Loucy (cell line): ENCODE data around the gene GFER.

Experiments
- H2AFZ ChIP-seq: fragments of 200-600 bp; sonication (generic); 2 replicates; pipeline ENCODE4 v1.6.0; 2016; ENCODE audit warnings: antibody characterized with exemption, mild to moderate bottlenecking, low read length, moderate library complexity
- H3F3A ChIP-seq: fragments of 200-600 bp; 2 replicates; pipeline ENCODE4 v1.6.0; 2016; ENCODE audit warnings: antibody characterized with exemption, low read depth, mild to moderate bottlenecking
- H3K27me3 ChIP-seq: fragments of 200-600 bp; sonication (generic); 2 replicates; pipeline ENCODE4 v1.6.1; 2014; ENCODE audit warnings: low read length, mild to moderate bottlenecking; ENCODE audit not compliant: insufficient read depth, poor library complexity, severe bottlenecking
- H3K36me3 ChIP-seq: fragments of 200-600 bp; sonication (generic); 2 replicates; pipeline ENCODE4 v1.6.1; 2016; ENCODE audit warnings: low read length; ENCODE audit not compliant: insufficient read depth
- H3K4me1 ChIP-seq: fragments of 200-600 bp; sonication (generic); 2 replicates; pipeline ENCODE4 v1.5.1; 2014; ENCODE audit warnings: low read length, mild to moderate bottlenecking; ENCODE audit not compliant: insufficient read depth, poor library complexity, severe bottlenecking
- H3K4me2 ChIP-seq: fragments of 200-600 bp; sonication (generic); 2 replicates; pipeline ENCODE4 v1.6.0; 2014; ENCODE audit warnings: antibody characterized with exemption, low read length, low read depth, mild to moderate bottlenecking; ENCODE audit not compliant: poor library complexity, severe bottlenecking
- H3K4me3 ChIP-seq: fragments of 200-600 bp; sonication (generic); 2 replicates; pipeline ENCODE4 v1.5.1; 2014; ENCODE audit warnings: low read length, mild to moderate bottlenecking, mixed read lengths; ENCODE audit not compliant: poor library complexity, severe bottlenecking
- H3K79me2 ChIP-seq: fragments of 200-600 bp; sonication (generic); 2 replicates; pipeline ENCODE4 v1.6.1; 2014; ENCODE audit warnings: low read length; ENCODE audit not compliant: insufficient read depth
- H3K9ac ChIP-seq: fragments of 200-600 bp; sonication (generic); 2 replicates; pipeline ENCODE4 v1.6.0; 2014; ENCODE audit warnings: mild to moderate bottlenecking, low read depth, low read length, moderate library complexity; ENCODE audit not compliant: poor library complexity, severe bottlenecking
- H3K9me2 ChIP-seq: fragments of 200-600 bp; sonication (generic); replicated peaks from 2 replicates; pipeline ENCODE4 v1.6.1; 2016; ENCODE audit warnings: low read depth, low read length, mixed read lengths
- H3K9me3 ChIP-seq: fragments of 200-600 bp; sonication (generic); 2 replicates; pipeline ENCODE4 v1.6.1; 2014; ENCODE audit warnings: mild to moderate bottlenecking, antibody characterized with exemption, low read length, low read depth; ENCODE audit not compliant: insufficient read depth
- H4K20me1 ChIP-seq: fragments of 200-600 bp; sonication (generic); 2 replicates; pipeline ENCODE4 v1.6.0; 2014; ENCODE audit warnings: antibody characterized with exemption, low read length, mild to moderate bottlenecking; ENCODE audit not compliant: insufficient read depth, poor library complexity, severe bottlenecking
- EZH2phosphoT487 ChIP-seq: fragments of 200-600 bp; IDR thresholded peaks from 2 replicates; pipeline ENCODE4 v1.6.1; 2018; ENCODE audit warnings: antibody characterized with exemption, mild to moderate bottlenecking, moderate library complexity, borderline replicate concordance
- TF ChIP-seq, protein P1 (sequence below): fragments of 200-600 bp; sonication (generic); conservative IDR thresholded peaks from 2 replicates; pipeline ENCODE4 v1.5.1; 2014; ENCODE audit warnings: mild to moderate bottlenecking, antibody characterized with exemption, low read length

The GFER gene

DNA sequence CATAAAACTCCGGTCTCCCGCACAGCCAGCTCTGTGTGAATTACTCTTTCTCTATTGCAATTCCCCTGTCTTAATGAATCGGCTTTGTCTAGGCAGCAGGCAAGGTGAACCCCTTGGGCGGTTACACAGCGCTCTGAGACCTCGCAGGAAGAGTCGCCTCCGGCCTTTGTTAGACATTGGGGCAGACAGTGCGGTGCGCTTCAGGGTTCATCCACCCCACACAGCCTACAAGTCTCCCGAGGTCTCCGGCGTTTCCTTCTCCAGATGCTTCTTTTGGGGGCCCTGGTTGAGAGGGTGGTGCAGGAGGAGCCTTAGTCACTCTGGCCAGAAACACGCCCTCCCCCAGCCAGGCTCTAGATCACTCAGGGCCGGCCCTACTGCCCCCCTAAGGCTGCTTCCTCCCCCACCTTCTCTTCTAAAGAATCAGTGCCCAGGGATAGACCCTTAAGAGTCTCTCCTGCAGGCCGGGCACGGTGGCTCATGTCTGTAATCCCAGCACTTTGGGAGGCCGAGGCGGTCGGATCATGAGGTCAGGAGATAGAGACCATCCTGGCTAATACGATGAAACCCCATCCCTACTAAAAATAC, 39.3 kb upstream of the GFER start:
- Histone ChIP-seq H3K4me3 (no peak overlapping the region), H3F3A (no peaks in the 10 kb centered on the region), H3K9ac (no peak overlapping the region), H3K4me1 (peaks cover 5% of the 10 kb centered on the region), H3K79me2 (peaks cover 11% of the 10 kb centered on the region; the same call in 1 of the 2 replicates), H3K4me2 (no peak overlapping the region), H2AFZ (no peak overlapping the region), H3K9me2 (no peaks in the 10 kb centered on the region), H3K36me3 (no peaks in the 10 kb centered on the region), H3K9me3 (no peaks in the 10 kb centered on the region), H4K20me1 (no peaks in the 10 kb centered on the region), H3K27me3 (no peaks in the 10 kb centered on the region)
- TF ChIP-seq EZH2phosphoT487 = no peak
- TF ChIP-seq, protein P1, sequence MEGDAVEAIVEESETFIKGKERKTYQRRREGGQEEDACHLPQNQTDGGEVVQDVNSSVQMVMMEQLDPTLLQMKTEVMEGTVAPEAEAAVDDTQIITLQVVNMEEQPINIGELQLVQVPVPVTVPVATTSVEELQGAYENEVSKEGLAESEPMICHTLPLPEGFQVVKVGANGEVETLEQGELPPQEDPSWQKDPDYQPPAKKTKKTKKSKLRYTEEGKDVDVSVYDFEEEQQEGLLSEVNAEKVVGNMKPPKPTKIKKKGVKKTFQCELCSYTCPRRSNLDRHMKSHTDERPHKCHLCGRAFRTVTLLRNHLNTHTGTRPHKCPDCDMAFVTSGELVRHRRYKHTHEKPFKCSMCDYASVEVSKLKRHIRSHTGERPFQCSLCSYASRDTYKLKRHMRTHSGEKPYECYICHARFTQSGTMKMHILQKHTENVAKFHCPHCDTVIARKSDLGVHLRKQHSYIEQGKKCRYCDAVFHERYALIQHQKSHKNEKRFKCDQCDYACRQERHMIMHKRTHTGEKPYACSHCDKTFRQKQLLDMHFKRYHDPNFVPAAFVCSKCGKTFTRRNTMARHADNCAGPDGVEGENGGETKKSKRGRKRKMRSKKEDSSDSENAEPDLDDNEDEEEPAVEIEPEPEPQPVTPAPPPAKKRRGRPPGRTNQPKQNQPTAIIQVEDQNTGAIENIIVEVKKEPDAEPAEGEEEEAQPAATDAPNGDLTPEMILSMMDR = no peak

DNA sequence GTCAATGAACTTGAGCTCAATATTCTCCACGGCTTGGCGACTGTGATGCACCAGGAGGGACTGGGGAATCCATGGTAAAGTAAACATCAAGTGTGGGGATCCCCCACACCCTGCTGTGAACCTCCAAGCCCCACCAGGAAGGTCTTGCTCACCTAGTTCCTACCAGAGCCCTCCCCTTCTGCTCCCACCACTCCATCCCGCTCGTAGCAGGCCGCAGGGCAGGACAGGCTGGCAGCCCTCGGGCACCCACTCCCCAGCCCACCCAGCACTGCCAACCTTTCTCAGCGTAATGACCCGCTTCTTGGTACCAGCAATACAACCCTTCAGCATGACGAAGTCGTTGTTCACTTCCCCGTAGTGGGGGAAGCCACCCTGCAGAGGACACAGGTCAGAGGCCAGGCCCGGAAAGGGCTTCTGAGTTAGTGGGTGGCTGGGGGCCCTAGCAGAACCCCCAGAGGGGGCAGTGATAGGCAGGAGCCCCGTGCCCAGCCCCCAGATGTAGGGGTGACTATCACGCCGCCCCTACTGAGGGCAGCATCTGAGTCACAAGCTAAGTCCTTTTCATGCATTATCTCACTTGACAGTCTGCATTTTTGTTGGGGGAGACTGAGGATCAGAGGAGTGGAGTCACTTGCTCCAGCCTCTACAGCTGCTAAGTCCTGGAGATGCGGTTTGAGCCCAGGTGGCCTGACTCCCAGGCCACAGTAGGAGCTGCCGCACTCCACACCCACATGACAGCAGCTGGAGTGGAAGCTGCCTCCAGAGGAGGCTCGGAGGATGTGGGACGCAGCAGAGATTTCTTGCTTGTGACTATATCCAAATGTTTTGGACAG, 38.2 kb upstream of the GFER start:
- no peaks in the 10 kb centered on the region for H3K27me3 ChIP-seq
- no peaks in the 10 kb centered on the region for H3K36me3 ChIP-seq
- H3K4me2 ChIP-seq = no peak overlapping the region
- H3K9me2 ChIP-seq = no peaks in the 10 kb centered on the region
- no peaks in the 10 kb centered on the region for H3K9me3 ChIP-seq
- peaks cover 5% of the 10 kb centered on the region for H3K4me1 ChIP-seq
- H4K20me1 ChIP-seq = no peaks in the 10 kb centered on the region
- H3K4me3 ChIP-seq = no peak overlapping the region
- H2AFZ ChIP-seq = no peak overlapping the region
- no peak overlapping the region for H3K9ac ChIP-seq
- TF ChIP-seq, protein P1 = no peak
- TF ChIP-seq EZH2phosphoT487 = no peak
- no peaks in the 10 kb centered on the region for H3F3A ChIP-seq
- peaks cover 11% of the 10 kb centered on the region; the same call in 1 of the 2 replicates for H3K79me2 ChIP-seq

DNA sequence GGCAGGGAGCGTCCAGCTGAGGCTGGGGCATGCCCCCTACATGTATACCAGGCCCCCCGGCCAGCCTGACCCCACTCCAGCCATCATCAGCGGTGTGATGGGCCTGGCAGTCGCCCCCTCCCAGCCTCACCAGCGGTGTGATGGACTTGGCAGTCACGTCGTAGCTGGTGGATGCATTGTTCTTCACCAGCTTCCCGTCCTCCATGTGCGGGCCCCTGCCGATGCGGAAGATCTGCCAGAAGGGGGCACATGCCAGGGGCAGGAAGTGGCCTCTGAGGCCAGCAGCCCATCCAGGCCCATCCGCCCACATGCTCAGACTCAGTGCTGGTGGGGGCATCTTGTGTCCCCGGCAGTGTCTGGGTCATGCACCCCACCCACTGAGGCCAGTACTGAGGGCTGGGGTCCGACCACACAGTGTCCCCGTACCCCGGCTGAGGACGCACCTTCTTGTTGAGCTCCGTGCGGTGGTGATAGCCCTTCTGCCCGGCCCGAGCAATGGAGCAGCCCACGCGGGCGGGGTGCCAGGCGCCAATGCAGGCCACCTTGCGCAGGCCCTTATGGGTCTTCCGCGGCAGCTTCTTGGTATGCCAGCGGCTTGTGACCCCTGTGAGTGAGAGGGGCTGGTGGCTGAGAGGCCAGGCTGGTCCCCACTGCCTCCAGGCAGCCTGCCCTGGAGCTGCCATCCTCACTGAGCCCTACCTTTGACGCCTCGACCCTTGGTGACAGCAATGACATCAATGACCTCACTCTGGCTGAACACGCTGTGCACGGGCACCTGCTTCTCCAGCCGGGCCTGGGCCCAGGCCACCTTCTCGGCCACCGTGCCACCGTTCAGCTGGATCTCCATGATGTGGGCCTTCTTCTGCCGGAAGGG, 37.3 kb upstream of the GFER start:
- Histone ChIP-seq H3K27me3 (no peaks in the 10 kb centered on the region), H3F3A (no peaks in the 10 kb centered on the region), H4K20me1 (no peaks in the 10 kb centered on the region), H3K79me2 (peaks cover 11% of the 10 kb centered on the region; the same call in 1 of the 2 replicates), H2AFZ (no peak overlapping the region), H3K9me2 (no peaks in the 10 kb centered on the region), H3K4me1 (peaks cover 5% of the 10 kb centered on the region), H3K9me3 (no peaks in the 10 kb centered on the region), H3K4me3 (no peak overlapping the region), H3K36me3 (no peaks in the 10 kb centered on the region), H3K9ac (no peak overlapping the region), H3K4me2 (no peak overlapping the region)
- TF ChIP-seq, protein P1 = no peak
- TF ChIP-seq EZH2phosphoT487 = no peak
